HG03064 (cell line): ENCODE measurements around the gene MYH10.

Experiments used
- ATAC-seq: cut with Tn5 transposase; IDR thresholded peaks from one replicate; pipeline ENCODE4 v1.9.1; 2021; ENCODE audit warnings: low read depth; ENCODE audit not compliant: unreplicated experiment

MYH10 gene

DNA sequence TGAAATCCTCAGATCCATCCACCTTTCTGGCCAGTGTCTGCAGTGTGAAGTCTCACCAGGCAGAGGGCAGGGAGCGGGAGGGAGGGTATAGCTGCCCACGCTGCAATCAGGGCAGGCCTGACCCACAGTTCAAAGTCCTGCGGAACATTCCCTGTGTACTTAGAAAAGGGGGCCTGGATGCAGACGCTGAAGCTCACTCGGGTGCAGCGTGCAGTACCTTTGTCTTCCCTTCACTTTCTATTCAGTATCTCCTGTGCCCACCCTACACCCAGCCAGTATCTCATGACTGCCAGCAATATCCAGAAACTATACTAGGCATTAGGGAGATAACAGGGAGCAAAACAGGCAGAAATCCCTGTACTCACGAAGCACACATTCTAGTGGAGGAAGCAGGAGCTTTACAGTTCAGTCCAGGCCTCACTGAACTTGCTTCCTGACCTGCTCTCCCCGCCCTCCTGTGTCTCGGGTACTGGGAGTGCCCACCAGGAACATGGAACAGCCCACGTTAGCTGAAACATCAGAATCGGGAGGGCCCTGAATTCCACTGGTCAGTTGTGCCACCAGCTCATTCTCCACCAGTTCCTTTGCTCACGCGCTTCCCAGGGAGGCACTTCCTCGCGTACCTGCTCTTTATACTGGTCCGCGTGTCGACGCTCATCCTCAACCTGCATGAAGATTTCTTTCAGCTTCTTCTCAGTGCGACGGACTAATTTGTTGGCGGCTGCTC is 152.6 kb downstream of the MYH10 start:
- ATAC-seq, result no peak

- ATAC-seq, result no peak
These were observed 153.4 kb downstream of the MYH10 start for GRCh38 chr17:8477171-8477570.

GRCh38 chr17:8476741-8477140 is 153.8 kb downstream of the MYH10 start:
- no peak for ATAC-seq

DNA sequence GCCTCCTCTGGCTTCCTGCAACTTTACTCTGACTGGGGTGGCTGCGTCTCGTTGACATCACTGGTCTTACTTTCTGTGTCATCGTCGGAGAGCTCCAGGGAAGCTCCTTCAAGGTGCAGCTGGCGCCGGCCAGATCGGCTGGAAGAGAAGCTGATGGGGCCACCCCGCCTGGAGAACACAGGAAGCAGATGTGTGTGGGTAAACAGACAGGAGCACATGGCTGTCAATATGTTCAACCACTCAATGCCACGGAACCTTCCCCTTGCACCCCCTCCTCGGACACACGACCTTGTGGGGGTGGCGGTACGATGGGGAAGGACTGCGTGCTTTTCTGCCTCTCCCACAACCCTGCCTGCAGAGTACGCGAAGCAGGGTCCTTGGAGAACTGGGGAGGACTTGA is 154.7 kb downstream of the MYH10 start:
- ATAC-seq, result no peak

GRCh38 chr17:8475227-8475626 is 155.3 kb downstream of the MYH10 start:
- ATAC-seq, result no peak

- ATAC-seq, result no peak
These were observed 155.7 kb downstream of the MYH10 start for GRCh38 chr17:8474826-8475225.

- no peak for ATAC-seq
These were observed 156.9 kb downstream of the MYH10 start for GRCh38 chr17:8473451-8474192.

GRCh38 chr17:8472663-8473062 is 157.9 kb downstream of the MYH10 start:
- no peak for ATAC-seq

DNA sequence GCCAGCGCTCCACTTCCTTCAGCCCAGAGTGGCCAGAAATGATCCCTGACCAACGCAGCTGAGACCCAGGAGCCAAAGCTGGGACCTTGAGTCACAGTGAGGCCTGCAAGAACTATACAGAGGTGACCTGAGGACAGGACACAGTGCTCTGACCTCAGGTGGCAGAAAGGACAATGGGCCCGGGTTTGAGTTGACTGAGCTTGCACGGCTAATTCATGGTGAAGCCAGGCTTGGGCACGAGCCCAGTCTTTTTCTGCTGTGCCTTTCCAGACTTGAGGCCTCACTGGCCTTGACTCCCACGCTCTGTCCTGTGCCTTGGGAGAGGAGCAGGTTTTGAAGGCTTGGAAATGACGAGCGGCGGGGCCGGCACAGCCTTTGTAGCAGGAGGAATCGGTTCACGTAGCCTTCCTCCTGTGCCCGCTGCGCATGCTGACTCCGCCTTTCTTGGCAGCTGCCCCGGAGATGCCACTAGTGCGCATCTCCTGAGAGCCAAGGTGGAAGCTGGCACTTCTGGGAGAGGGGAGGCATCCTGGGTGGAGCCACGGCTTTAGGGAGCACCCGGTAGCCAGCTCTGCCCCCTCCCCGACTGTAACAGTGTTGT is 160.0 kb downstream of the MYH10 start:
- ATAC-seq, result no peak

DNA sequence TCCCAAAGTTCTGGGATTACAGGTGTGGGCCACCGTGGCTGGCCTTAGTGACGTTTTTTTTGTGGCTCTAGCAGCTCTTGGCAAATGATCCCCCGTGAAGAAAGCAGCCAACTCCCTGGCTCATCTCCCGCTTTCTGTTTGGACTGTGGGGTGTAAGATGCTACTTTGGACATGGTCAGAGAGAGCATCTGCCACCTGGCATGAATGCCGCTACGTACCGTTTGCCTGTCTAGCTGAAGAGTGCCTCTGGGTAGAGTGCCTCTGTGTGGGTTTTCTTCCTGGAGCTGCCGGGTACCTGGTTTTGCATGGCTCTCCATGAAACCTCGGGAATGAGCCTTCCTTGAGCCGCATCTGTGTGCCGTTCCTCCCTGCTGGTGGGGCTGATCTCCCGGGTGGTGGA is 160.6 kb downstream of the MYH10 start:
- ATAC-seq, result no peak

DNA sequence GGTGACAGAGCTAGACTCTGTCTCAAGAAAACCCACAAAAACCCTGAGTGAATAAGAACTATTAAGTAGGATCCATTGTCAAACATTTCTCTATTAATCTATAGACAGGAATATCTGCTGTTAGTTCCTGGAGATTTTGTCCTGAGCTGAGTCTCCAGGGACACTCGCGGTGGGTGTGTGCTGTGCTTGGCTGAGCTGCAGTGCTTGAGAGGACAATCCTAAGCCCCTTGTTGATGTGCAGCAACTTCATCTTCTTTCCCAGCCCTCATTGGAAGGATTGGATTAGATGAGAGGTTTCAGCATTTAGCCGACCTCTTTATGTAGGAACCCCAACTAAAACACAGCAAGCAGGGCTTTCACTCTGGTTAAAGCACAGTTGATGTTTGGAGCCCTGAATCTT is 161.5 kb downstream of the MYH10 start:
- no peak for ATAC-seq

DNA sequence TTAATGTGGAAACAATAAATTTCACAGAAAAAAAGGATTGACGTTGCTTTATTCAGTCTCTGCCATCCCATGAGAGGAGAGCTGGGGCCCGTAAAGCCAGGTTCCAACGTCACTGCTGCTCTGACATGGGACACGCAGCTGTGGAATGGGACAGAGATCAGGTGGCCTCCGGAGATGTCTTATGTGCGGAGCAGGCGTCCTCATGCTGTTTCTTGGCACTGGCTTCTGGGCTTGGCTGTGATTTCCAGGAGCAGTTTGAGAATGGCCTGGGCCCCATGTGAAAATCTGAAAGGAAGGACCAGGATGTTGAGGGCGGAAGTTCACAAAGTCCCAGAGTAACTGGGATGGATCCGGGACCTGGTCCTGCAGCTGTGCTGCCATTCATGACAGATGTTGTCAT is 162.4 kb downstream of the MYH10 start:
- ATAC-seq, result no peak

GRCh38 chr17:8467527-8467926 is 163.0 kb downstream of the MYH10 start:
- ATAC-seq, result no peak

DNA sequence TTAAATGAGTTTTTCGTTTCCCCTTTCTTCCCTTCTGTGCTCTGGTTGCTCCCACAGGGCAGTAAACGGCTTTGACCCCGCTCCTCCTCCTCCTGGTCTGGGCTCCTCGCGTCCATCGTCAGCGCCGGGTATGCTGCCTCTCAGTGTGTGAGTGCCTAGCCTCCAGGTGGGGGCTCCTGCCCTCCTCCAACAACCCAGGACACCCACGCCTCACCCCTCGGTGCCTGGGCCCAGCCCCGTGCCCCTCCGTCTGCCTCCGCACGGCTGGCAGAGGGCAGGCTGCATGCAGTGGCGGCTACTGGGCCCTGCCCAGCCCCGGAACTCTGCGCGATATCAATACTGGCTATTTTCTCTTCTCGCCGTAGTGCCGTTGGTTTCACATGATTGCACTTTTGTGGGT is 163.7 kb downstream of the MYH10 start:
- no peak for ATAC-seq

- no peak for ATAC-seq
These were observed 164.1 kb downstream of the MYH10 start for GRCh38 chr17:8466456-8466855.

GRCh38 chr17:8465759-8466158 is 164.8 kb downstream of the MYH10 start:
- no peak for ATAC-seq

- ATAC-seq, result no peak
These were observed 165.2 kb downstream of the MYH10 start for GRCh38 chr17:8465356-8465755.

DNA sequence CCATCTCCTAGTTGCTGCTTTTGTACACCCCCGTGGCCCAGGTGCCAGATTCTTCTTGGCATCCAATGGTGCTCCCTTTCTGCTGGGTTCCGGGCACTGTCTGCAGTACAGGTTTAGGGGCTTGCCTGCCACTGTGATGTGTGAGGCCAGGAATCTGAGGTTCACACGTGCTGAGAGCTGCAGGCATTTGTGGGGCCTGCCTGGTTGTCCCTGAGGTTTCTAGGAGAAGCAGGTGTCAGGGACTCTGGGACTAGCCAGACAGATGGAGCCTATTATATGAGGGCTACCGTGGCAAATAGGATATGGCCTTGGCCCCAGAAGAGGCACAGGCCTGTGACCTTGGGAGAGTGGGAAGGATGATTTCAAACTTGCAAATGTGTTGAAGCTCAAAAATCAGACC is 165.6 kb downstream of the MYH10 start:
- no peak for ATAC-seq

- no peak for ATAC-seq
These were observed 167.4 kb downstream of the MYH10 start for GRCh38 chr17:8463099-8463498.

GRCh38 chr17:8462564-8462963 is 168.0 kb downstream of the MYH10 start:
- no peak for ATAC-seq

- ATAC-seq, result no peak
These were observed 170.7 kb downstream of the MYH10 start for GRCh38 chr17:8459831-8460230.

DNA sequence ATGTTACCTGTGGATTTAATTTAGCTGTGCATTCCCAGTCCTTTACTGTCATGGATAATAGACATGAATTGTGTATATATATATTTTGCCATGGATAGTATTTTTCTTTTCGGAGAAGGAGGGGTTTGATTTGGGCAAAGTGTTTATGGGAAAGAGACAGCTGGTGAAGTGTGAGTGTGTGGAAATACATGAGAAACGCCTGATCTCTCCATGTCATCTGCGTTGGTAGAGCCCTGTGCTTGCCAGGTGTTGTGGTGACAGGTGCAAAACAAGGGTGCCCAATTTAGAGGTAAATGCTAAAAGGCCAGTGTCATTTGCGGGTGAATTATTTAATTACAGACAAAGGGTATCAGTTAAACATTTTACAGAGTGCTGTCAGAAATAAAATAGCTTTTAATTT is 171.4 kb downstream of the MYH10 start:
- no peak for ATAC-seq
